ENCODE measurements around the gene LMNB1. TPM values are rescaled to one million over a fixed set of nuclear protein-coding genes. Genes with fewer than 3 reads are reported as not detected.
"Not testable (repeated sequence)": the region's sequence is repeated elsewhere in the genome, so short reads cannot be mapped to it uniquely, and the experiment has no call there.

Gene LMNB1
- total RNA-seq (ENCODE audit: unreplicated experiment) = 69.8 TPM
- long read RNA-seq, partial matches to known transcripts = 1 of 3 reads
- long read RNA-seq, other reads (novel, unspliced or antisense) = 0 of 3 reads

DNA sequence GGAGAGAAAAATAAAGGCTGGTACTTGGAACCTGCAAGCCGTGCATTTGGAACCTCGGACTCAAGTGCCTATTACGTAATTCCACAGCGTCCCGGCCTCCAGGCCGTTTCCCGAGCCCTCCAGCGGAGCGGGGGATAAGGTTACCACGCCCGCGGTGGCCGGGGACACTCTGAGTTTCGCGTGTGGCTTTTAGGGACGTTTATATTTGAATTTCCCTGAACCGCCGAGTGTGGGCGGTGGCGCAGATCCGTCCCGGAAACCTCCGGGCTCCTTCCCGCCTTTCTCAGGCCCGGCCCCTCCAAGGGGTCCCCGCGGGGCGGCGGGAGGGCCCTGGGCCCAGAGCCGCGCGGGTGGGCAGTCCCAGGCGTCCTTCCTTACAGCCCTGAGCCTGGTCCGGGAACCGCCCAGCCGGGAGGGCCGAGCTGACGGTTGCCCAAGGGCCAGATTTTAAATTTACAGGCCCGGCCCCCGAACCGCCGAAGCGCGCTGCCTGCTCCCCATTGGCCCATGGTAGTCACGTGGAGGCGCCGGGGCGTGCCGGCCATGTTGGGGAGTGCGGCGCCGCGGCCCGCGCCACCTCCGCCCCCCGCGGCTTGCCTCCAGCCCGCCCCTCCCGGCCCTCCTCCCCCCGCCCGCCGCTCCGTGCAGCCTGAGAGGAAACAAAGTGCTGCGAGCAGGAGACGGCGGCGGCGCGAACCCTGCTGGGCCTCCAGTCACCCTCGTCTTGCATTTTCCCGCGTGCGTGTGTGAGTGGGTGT is at the start of gene LMNB1:
Gene LMNB1 (plus strand): TSS at position 638 of the 758 bp plus-strand sequence. CDS start 373 bp downstream, outside the sequence.
- Mint-ChIP-seq H3K27me3 (ENCODE audit: unreplicated experiment) (peaks cover 15% of the 10 kb centered on the region), H3K4me1 (ENCODE audit: unreplicated experiment) (peaks cover 12% of the 10 kb centered on the region), H3K36me3 (ENCODE audit: low read depth, unreplicated experiment) (peaks cover 4% of the 10 kb centered on the region), H3K4me3 (ENCODE audit: unreplicated experiment) (peak within 1 kb of the TSS; percentile 96), H3K27ac (ENCODE audit: unreplicated experiment) (peak within 1 kb of the TSS; percentile 93), H3K9me3 (ENCODE audit: unreplicated experiment) (no peaks in the 10 kb centered on the region)
- no peak for TF ChIP-seq CTCF (IDR thresholded peaks at IDR 0.05; ENCODE audit: unreplicated experiment)
- peak; percentile 95 for DNase-seq (ENCODE audit: low spot score)

GRCh38 chr5:126732716-126733115 is 44.2 kb upstream of the LMNB1 start:
- no peaks in the 10 kb centered on the region for H3K4me1 Mint-ChIP-seq (ENCODE audit: unreplicated experiment)
- H3K9me3 Mint-ChIP-seq (ENCODE audit: unreplicated experiment) = no peaks in the 10 kb centered on the region
- no peak for DNase-seq (ENCODE audit: low spot score)
- no peaks in the 10 kb centered on the region for H3K27me3 Mint-ChIP-seq (ENCODE audit: unreplicated experiment)
- no peak for TF ChIP-seq CTCF (IDR thresholded peaks at IDR 0.05; ENCODE audit: unreplicated experiment)
- no peak overlapping the region for H3K27ac Mint-ChIP-seq (ENCODE audit: unreplicated experiment)
- no peaks in the 10 kb centered on the region for H3K36me3 Mint-ChIP-seq (ENCODE audit: low read depth, unreplicated experiment)
- H3K4me3 Mint-ChIP-seq (ENCODE audit: unreplicated experiment) = no peak overlapping the region

DNA sequence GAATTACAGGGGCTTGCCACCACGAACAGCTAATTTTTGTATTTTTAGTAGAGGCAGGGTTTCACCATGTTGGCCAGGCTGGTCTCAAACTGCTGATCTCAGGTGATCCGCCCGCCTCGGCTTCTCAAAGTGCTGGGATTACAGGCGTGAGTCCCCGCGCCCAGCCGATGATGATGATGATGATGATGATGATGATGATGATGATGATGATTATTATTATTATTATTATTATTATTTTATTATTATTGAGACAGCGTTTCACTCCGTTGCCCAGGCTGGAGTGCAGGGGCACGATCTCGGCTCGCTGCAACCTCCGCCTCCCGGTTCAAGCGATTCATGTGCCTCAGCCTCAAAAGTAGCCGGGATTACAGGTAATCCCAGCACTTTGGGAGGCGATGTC is 42.4 kb upstream of the LMNB1 start:
- not testable (repeated sequence) for H3K9me3 Mint-ChIP-seq (ENCODE audit: unreplicated experiment); DNase-seq (ENCODE audit: low spot score); H3K27ac Mint-ChIP-seq (ENCODE audit: unreplicated experiment); H3K4me1 Mint-ChIP-seq (ENCODE audit: unreplicated experiment); H3K36me3 Mint-ChIP-seq (ENCODE audit: low read depth, unreplicated experiment); H3K27me3 Mint-ChIP-seq (ENCODE audit: unreplicated experiment); H3K4me3 Mint-ChIP-seq (ENCODE audit: unreplicated experiment)

- Mint-ChIP-seq H3K27me3 (ENCODE audit: unreplicated experiment) (no peaks in the 10 kb centered on the region), H3K36me3 (ENCODE audit: low read depth, unreplicated experiment) (no peaks in the 10 kb centered on the region), H3K4me1 (ENCODE audit: unreplicated experiment) (no peaks in the 10 kb centered on the region), H3K9me3 (ENCODE audit: unreplicated experiment) (no peaks in the 10 kb centered on the region), H3K27ac (ENCODE audit: unreplicated experiment) (no peak overlapping the region), H3K4me3 (ENCODE audit: unreplicated experiment) (no peak overlapping the region)
- no peak for TF ChIP-seq CTCF (IDR thresholded peaks at IDR 0.05; ENCODE audit: unreplicated experiment)
- no peak for DNase-seq (ENCODE audit: low spot score)
These were observed 40.8 kb upstream of the LMNB1 start for GRCh38 chr5:126736141-126736540.

DNA sequence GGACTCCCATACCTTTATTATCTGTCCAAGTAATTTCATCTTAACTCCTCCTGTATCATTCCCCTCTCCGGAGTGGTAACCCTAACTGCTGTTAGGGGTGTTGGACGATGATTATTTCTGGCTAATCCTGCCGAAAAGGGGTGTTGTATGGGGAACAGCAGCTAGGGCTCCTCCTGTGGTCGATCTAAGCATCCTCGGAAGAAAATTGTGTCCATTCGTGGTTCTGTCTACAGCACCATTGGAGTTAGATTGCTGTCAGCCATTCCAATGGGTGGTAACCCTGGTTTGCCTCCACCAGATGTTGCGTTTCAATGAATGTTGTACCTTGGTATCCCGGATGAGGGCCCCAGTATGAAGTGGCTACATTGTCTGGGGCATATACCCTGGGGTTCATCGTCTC is 35.6 kb upstream of the LMNB1 start:
- H3K9me3 Mint-ChIP-seq (ENCODE audit: unreplicated experiment) = no peaks in the 10 kb centered on the region
- no peak overlapping the region for H3K27ac Mint-ChIP-seq (ENCODE audit: unreplicated experiment)
- no peak for DNase-seq (ENCODE audit: low spot score)
- no peak overlapping the region for H3K4me3 Mint-ChIP-seq (ENCODE audit: unreplicated experiment)
- TF ChIP-seq CTCF (IDR thresholded peaks at IDR 0.05; ENCODE audit: unreplicated experiment) = no peak
- H3K36me3 Mint-ChIP-seq (ENCODE audit: low read depth, unreplicated experiment) = no peaks in the 10 kb centered on the region
- no peaks in the 10 kb centered on the region for H3K4me1 Mint-ChIP-seq (ENCODE audit: unreplicated experiment)
- H3K27me3 Mint-ChIP-seq (ENCODE audit: unreplicated experiment) = no peaks in the 10 kb centered on the region

Measured in endothelial cell (in vitro differentiated cells).